OCI-LY3 (cell line): ENCODE data around the gene UBA52.

Source experiments
- EZH2phosphoT487 ChIP-seq: fragments of 200-600 bp; shearing (Covaris generic); IDR thresholded peaks from 2 replicates; pipeline ENCODE4 v1.6.1; 2018; ENCODE audit warnings: antibody characterized with exemption, mixed run types, low read depth
- TF ChIP-seq, protein P1 (sequence below): fragments of 200-600, 300-600 bp; sonication (generic); IDR thresholded peaks from 2 replicates; pipeline ENCODE4 v1.5.1; 2014; ENCODE audit warnings: antibody characterized with exemption, low read length, low read depth

DNA sequence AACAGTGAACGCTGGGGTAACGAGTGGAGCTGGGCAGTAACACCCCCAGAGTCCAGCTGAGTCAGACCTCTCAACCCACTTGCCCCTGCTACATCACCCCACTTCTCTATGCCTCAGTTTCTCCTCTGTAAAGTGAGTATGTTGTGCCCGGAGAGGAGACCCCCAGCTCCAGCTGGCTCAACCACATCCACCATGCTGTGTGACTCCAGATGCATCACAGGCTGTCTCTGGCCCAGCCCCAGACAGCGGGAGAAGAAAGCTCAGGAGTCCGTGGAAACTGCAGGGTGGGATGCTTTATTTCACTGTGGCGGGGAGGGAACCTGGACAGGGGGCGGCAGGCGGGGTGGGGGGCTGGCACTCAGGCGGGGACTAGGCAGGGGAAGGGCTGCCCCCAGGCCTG, 40.2 kb upstream of the UBA52 start:
- TF ChIP-seq, protein P1, sequence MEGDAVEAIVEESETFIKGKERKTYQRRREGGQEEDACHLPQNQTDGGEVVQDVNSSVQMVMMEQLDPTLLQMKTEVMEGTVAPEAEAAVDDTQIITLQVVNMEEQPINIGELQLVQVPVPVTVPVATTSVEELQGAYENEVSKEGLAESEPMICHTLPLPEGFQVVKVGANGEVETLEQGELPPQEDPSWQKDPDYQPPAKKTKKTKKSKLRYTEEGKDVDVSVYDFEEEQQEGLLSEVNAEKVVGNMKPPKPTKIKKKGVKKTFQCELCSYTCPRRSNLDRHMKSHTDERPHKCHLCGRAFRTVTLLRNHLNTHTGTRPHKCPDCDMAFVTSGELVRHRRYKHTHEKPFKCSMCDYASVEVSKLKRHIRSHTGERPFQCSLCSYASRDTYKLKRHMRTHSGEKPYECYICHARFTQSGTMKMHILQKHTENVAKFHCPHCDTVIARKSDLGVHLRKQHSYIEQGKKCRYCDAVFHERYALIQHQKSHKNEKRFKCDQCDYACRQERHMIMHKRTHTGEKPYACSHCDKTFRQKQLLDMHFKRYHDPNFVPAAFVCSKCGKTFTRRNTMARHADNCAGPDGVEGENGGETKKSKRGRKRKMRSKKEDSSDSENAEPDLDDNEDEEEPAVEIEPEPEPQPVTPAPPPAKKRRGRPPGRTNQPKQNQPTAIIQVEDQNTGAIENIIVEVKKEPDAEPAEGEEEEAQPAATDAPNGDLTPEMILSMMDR = no peak
- no peak for TF ChIP-seq EZH2phosphoT487
